ENCODE data around the gene DNM3. TPM values are rescaled to one million over a fixed set of nuclear protein-coding genes. Genes with fewer than 3 reads are reported as not detected.
A peak's percentile ranks its signal among the peaks of the same experiment; 100 is the strongest.

The DNM3 gene
- total and polyA plus RNA-seq, 2 donors (not counting 3 experiments of a cell fraction or from before 2014, with no cell fraction given) = 1.4 to 2.5 TPM

GRCh38 chr1:172269084-172269483 is 427.8 kb downstream of the DNM3 start:
- no peak overlapping the region for H2AFZ ChIP-seq (ENCODE audit: low read depth, low read length)
- no peaks in the 10 kb centered on the region for H3K9me1 ChIP-seq (replicated peaks; ENCODE audit: control insufficient read depth, extremely low read depth, insufficient read depth, low read length)
- CTCF ChIA-PET = interaction anchor here (1.1 to 2.6 kb wide), 3 partner anchors 12 to 267 kb away, joined by 4 to 10 read pairs (median 5); no protein-coding TSS in a partner anchor
- dilution Hi-C loops (cut with MboI; ENCODE audit: extremely low pct_ligation_motif_present, low sequenced_read_pairs) (no loop called here), intact Hi-C loops (cut with micrococcal nuclease) (no loop called here)
- POLR2A ChIA-PET = no interaction called here
- H3K4me2 ChIP-seq (ENCODE audit: insufficient read depth, low read length) = no peak overlapping the region
- no TSS peak for BruUV-seq (replicated peaks)
- no peaks in the 10 kb centered on the region for H3K27me3 ChIP-seq (ENCODE audit: control insufficient read depth in 2 of 2, insufficient read depth in 2 of 2, low read length in 2 of 2)
- no peaks in the 10 kb centered on the region for H3K36me3 ChIP-seq (ENCODE audit: control insufficient read depth in 2 of 2, extremely low read depth in 1 of 2, insufficient read depth in 2 of 2, low read length in 2 of 2)
- H3K9ac ChIP-seq (replicated peaks; ENCODE audit: extremely low read depth, insufficient read depth, low read length) = no peak overlapping the region
- peak; percentile 40 for FAIRE-seq
- H4K20me1 ChIP-seq (replicated peaks; ENCODE audit: control insufficient read depth, extremely low read depth, insufficient read depth, low read length) = no peaks in the 10 kb centered on the region
- H3K27ac ChIP-seq (ENCODE audit: insufficient read depth, low read depth, low read length) = no peak overlapping the region
- no peaks in the 10 kb centered on the region for H3K9me3 ChIP-seq (replicated peaks; ENCODE audit: control insufficient read depth, insufficient read depth, low read length)
- no peaks in the 10 kb centered on the region for H3K4me1 ChIP-seq (ENCODE audit: control insufficient read depth, extremely low read depth, insufficient read depth, low read length)
- TF ChIP-seq JUN (IDR thresholded peaks at IDR 0.05; ENCODE audit: borderline replicate concordance, insufficient read depth, insufficient read length, low read depth) (no peak), POLR2A (IDR thresholded peaks at IDR 0.05; ENCODE audit: low read depth, low read length) (no peak), FOS (IDR thresholded peaks at IDR 0.05; ENCODE audit: borderline replicate concordance, insufficient read depth, low read length) (no peak), MAX (IDR thresholded peaks at IDR 0.05; ENCODE audit: insufficient read depth, insufficient read length) (no peak), EZH2 (IDR thresholded peaks at IDR 0.05; ENCODE audit: borderline replicate concordance, low read depth, low read length, severe bottlenecking) (no peak), CTCF (IDR thresholded peaks at IDR 0.05; ENCODE audit: extremely low read depth in 1 of 2, insufficient read depth in 1 of 2, low read depth in 1 of 2, low read length in 2 of 2) (no peak)
- no peaks in the 10 kb centered on the region for H3K79me2 ChIP-seq (ENCODE audit: control insufficient read depth, insufficient read depth, low read length)
- no peak for DNase-seq (ENCODE audit: low read depth, low spot score)
- H3K4me3 ChIP-seq (replicated peaks in 1 of 3; ENCODE audit: insufficient read depth in 1 of 3, low read depth in 1 of 3, low read length in 3 of 3) = no peak overlapping the region
